Measurements from ENCODE around the gene S100A4.
A peak's percentile ranks its signal among the peaks of the same experiment; 100 is the strongest.
"Not testable (repeated sequence)": the region's sequence is repeated elsewhere in the genome, so short reads cannot be mapped to it uniquely, and the experiment has no call there.

S100A4 gene

DNA sequence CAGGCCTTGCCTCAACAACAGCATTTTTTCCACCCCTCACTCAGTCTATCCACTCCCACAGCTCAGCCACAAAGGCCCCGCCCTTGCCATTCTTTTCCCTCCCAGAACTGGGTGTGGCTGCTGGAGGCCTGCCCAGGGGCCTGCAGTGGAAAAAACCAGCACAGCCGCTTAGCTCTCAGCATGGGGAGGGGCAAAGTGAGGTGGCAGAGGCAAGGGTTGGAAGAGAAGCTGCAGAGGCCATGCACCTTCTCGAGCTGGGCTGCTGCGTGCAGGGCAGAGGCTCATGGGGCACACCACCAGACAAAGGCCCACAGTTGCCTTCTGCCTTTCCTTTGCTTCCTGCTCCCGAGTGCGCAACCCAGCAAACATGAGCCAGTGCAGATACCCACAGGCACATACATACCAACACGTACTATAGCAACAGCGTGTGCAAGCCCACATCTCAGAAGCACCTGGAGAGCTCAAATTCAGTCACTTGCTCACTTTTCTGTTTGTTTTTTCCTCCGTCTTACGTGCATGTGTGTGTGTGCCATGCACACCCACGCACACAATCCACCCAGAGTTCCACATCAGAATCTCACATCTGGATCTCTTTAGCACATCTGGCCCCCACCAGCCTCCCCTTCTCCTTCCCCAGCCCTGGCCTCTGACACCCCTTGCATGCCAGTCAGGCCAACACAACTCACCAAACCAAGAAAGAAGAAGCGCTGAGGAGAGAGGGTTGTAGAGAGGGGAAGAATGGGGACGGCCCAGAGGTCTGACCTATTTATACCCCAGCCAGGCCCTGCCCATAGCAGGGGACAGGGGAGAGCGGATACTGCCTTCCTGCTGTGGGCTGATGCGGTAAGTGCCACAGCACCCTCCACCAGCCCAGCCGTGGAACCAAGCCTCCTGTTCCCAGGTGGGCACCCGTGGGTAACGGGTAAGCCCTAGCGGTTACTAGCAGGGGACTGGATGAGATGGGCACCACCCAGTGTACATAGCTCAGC, at the start of gene S100A4:
Gene S100A4, minus strand, starts transcription at position 740 of the 989 bp plus-strand sequence. CDS start 1,012 bp downstream, outside the sequence.
- peak; percentile 97 for DNase-seq

DNA sequence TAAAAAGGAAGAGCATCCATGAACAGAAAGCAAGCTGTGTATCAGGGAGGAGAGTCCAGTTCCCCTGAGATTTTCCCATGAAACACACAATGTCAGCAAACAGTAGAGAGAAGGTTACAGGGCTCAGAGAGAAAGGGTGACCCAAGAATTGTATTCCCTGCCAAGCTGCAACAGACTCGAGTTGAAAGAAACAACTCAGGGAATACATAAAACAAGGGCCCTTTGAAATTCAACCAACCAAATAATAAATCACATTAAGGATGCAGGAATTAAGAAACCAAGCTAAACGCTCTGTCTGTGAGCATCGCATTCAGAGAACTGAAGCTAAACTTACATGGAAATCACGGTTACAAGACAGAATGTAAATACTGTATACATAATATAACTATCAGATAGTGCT, 47.1 kb upstream of the S100A4 start:
- no peak for DNase-seq

DNA sequence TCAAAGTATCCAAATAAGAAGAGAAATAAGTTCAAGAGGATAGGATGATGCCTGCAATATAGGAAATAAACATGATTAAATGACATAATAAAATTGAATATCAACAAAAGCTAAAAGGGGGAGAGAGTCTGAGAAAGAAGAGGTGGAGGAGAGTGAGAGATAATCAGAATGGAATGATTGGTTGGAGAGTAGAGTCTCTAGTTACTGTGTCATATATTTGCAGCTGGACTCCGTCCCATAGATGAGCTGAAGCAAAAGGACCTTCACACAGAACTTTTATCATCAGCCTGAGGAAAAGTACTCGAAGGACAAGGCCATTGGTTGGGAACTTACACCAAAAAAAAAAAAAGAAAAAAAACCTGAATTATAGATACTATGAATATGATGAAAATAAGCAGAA, 42.9 kb upstream of the S100A4 start:
- no peak for DNase-seq

DNA sequence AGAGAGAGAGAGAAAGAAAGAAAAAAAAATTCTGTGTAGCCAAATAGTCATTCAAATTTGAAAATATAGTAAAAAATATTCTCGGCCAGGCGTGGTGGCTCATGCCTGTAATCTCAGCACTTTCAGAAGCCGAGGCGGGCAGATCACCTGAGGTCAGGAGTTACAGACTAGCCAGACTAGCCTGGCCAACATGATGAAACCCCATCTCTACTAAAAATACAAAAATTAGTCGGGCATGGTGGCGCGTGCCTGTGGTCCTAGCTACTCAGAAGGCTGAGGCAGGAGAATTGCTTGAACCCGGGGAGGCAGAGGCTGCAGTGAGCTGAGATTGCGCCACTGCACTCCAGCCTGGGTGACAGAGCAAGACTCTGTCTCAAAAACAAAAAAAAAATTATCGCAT, 42.4 kb upstream of the S100A4 start:
- DNase-seq: not testable (repeated sequence)

DNA sequence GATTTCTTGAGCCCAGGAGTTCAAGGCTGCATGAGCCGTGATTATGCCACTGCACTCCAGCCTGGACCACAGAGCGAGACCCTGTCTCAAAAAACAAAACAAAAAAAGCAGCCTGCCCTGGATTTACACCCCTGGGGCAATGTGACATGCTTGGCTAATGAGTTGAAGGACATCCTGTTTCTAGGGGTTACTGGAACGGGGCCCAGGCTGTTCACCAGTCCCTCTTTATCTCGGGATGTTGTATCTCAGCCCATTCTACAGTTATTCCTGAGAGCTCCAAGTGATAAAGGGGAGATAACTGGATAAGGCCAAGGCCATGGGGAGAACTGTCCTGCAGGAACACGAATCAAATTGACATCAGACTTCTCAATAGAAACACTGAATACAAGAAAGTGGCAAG, 41.7 kb upstream of the S100A4 start:
- no peak for DNase-seq

DNA sequence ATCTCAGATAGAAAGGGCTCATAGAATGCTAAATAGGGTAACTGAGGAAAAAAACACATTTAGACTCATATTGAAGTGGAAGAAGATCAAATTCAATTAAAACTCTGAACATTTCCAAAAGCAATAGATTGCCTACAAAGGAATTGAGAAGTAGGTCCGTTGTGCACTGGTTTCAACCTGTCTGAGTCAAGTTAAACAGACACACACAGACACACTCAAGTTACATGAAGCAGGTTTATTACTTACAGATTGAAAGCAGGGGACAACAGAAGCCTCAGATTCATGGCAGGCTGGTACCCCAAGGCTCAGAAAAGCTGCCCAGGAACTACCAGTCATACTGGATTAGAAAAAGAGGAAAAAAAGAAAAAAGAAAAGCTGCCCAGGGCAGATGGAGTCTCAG, 40.7 kb upstream of the S100A4 start:
- no peak for DNase-seq

DNA sequence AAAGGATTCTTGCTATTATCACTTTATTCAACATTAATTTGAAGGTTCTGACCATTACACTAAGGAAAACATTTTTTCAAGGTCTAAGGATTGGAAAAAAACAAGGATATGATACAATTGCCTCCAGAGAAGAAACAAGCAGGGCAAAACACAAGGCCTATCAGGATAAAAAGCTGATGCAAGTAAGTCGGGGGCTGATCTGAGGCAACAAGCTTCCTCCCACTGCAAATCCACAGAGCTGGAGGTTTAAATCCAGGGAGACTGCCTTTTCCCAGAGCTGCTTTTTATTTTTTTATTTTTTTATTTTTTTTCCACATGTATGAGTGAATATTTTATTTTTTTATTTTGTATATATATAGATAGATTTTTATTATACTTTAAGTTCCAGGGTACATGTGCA, 39.4 kb upstream of the S100A4 start:
- no peak for DNase-seq

DNA sequence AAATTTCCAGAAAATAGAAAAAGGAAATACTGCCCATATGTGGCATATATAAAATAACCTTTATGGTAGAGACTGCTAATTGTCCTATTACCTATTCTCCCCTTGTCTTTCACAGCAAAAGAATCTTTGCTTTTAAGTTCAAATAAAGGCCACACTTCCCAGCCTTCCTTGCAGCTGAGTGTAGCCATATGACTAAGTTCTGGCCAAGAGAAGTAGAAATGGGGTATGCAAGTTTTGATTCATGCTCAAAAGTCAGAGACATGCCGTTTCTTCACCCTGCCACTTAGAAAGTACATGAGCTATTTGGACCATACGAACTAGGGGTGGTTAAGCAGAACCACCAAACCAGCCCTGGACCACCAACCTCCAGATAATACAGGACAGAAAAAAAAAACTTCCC, 38.4 kb upstream of the S100A4 start:
- no peak for DNase-seq

DNA sequence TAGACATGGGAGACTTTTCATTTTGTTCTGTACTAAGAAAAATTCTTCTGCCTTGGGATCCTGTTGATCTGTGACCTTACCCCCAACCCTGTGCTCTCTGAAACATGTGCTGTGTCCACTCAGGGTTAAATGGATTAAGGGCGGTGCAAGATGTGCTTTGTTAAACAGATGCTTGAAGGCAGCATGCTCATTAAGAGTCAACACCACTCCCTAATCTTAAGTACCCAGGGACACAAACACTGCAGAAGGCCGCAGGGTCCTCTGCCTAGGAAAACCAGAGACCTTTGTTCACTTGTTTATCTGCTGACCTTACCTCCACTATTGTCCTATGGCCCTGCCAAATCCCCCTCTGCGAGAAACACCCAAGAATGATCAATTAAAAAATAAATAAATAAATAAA, 37.9 kb upstream of the S100A4 start:
- not testable (repeated sequence) for DNase-seq

DNA sequence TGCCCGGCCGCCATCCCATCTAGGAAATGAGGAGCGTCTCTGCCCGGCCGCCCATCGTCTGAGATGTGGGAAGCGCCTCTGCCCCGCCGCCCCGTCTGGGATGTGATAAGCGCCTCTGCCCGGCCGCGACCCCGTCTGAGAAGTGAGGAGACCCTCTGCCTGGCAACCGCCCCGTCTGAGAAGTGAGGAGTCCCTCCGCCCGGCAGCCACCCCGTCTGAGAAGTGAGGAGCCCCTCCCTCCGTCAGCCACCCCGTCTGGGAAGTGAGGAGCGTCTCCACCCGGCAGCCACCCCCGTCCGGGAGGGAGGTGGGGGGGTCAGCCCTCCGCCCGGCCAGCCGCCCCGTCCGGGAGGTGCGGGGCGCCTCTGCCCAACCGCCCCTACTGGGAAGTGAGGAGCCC, 37.2 kb upstream of the S100A4 start:
- DNase-seq: not testable (repeated sequence)

DNA sequence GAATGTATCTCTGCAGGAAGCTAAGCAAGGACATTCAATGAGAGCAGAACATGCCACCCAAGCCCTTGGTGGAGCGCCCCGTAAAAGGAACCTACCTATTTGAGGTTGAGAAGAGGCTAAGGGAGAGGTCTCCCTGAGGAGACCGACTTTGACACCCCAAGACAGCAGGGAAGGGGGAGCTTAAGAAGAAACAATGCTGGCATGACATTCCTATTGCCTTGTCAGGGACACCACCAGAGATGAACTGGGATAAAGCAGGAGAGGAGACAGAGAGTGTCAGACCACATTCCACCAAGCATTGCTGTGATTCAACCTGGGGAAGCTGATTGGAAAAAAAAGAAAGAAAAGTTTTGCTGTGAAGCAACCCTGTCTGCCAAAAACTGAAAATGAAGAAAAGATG, 33.3 kb upstream of the S100A4 start:
- DNase-seq: no peak

DNA sequence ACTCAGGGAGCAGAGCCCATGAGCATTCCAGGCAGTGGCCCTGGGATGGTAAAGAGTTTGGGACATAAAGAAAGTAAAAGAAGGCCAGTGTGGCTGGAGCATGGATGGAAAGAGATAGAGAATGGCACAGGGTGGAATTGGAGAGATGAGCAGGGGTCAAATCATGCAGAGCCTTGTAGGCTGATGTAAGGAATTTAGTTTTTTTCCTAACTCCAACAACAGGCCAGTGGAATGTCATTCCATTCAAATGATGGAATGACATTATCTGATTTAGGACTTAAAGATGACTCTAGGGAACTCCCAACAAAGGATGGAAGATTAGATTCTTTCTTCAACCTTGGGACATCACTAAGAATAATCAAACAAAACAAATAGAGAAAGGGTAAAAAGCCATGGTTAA, 32.9 kb upstream of the S100A4 start:
- DNase-seq: no peak

DNA sequence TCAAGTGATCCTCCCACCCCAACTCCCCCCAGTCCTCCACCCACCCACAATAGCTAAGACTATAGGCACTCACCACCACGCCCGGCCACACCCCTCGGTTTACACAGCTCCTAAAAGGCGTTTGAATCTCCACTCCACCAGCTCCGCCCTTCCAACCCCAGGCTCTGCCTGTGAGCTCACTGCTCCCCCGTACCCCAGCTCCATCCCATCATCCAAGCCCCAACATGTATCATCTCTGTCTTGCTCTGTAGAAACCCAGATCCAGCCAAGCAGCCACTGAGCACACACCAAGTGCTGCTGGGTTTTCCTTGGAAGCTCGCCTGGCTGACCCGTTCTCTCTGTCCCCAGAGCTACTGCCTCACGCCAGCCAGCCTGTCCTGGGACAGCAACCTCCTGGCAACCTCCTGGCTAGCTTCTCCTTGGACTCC, 32.0 kb upstream of the S100A4 start:
- DNase-seq: no peak

DNA sequence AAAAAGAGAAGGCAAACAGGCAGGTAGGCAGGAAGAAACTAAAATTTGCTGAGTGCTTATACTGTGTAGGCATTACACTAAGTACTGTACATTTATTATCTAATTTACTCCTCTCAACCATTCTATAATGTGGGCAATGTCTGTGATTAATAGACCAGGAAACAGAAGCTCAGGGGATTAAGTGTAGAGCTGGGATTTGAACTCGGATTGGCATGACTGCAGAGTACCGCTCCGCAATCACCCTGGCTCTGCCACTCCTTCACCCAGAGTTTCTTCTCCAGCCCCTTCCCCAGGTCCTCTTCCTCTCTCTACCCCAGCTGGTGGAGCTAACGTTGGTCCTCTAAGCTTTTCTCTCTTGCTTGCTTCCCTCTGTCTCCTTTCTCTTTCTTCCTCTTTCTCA, 31.5 kb upstream of the S100A4 start:
- no peak for DNase-seq

DNA sequence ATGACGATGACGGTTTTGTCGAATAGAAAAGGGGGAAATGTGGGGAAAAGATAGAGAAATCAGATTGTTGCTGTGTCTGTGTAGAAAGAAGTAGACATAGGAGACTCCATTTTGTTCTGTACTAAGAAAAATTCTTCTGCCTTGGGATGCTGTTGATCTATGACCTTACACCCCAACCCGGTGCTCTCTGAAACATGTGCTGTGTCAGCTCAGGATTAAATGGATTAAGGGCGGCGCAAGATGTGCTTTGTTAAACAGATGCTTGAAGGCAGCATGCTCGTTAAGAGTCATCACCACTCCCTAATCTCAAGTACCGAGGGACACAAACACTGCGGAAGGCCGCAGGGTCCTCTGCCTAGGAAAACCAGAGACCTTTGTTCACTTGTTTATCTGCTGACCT, 29.9 kb upstream of the S100A4 start:
- DNase-seq: not testable (repeated sequence)

DNA sequence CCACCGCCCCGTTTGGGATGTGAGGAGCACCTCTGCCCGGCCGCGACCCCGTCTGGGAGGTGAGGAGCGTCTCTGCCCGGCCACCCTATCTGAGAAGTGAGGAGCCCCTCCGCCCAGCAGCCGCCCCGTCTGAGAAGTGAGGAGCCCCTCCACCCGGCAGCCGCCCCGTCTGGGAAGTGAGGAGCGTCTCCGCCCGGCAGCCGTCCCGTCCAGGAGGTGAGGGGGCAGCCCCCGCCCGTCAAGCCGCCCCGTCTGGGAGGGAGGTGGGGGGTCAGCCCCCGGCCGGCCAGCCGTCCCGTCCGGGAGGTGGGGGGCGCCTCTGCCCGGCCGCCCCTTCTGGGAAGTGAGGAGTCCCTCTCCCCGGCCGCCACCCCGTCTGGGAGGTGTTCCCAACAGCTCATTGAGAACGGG, 29.5 kb upstream of the S100A4 start:
- DNase-seq: not testable (repeated sequence)

DNA sequence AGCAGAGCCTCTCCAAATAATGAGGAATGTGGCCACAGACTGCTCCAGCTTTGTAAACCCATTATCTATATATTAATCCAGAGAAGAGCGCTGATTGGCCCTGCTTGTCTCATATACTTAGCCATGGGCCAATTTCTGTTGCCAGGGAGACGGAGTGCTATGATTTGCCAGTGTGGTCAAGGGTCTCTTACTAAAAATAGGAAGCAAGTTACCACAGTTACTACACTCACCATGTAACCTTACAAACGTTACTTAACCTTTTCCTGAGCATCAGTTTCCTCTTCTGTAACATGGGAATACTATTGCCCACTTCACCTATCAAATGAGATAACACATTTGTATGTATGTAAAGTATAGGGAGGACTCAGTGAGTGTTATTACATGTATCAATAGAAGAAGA, 27.7 kb upstream of the S100A4 start:
- DNase-seq: no peak

DNA sequence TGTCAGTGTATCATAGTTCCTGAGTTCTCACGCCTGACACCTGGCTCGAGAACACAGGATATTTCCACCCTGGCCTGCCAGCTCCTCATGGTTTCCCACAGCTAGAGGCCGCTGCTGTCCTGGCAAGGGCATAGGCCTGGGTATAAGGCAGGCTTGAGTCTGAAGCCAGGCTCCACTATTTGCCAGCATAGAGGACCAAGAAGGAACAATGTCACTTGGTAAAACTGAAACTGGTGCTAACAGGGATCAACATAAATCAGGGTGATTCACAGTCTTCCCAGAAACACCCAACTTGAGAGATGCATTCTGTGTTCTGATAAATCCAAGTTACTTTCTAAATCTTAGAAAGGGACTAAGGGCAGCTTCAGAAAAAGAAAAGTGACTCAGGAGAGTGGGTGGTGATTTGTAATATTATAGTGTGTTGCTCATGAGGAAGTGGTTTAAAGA, 27.0 kb upstream of the S100A4 start:
- peak; percentile 55 for DNase-seq

DNA sequence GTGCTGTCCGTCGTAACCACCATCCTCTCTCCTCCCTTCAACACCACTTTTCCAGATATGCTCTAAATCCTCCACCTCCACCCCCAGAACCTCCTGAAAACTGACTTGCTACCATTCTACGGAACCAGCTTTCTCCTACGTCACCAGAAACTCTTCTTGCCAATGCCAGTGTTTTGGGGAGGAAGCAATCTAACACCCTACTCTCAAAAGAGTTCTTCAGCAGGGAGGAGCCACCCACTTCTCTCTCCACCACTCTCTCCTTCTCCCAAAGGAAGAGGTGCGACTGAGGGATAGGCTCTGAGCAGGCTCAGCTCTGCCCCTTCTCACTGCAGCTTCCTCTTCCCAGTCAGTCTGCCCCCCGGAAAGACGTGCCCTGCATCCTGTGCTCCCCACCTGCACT, 26.1 kb upstream of the S100A4 start:
- no peak for DNase-seq

DNA sequence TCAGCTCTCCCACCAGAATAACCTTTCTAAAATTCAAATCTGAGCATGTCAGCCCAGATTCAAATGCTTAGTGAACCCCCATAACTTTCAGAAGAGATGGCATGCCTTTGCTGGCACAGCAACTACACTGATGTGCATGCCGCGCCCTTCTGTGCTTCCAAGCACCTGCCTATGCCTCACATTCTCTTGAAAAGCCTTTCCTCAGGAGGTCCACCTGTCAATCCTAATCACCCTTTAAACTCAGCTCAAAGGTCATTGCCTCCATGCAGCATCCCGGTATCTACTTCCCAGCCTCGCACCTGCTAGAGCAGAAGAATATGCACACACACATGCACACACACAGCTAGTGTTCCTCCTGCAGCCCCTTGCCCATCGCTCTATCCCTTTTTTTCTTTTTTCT, 25.3 kb upstream of the S100A4 start:
- no peak for DNase-seq

DNA sequence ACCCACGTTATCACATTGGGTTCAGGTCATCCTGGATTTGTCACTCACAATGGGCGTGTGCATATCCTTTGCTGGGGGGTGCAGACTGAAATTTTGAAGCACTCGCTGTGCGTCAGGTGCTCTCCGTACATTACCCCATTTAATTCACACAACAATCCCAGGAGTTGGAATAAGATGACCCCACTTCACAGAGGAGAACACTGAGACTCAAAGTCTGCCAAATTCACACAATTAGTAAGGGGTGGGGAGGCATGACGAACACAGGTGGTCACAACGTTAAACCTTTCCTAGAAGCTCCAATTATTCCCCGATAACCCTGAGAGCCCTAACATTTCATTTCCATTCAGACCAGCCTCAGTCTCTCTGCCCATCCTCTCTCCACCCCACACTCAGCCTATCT, 23.9 kb upstream of the S100A4 start:
- no peak for DNase-seq

DNA sequence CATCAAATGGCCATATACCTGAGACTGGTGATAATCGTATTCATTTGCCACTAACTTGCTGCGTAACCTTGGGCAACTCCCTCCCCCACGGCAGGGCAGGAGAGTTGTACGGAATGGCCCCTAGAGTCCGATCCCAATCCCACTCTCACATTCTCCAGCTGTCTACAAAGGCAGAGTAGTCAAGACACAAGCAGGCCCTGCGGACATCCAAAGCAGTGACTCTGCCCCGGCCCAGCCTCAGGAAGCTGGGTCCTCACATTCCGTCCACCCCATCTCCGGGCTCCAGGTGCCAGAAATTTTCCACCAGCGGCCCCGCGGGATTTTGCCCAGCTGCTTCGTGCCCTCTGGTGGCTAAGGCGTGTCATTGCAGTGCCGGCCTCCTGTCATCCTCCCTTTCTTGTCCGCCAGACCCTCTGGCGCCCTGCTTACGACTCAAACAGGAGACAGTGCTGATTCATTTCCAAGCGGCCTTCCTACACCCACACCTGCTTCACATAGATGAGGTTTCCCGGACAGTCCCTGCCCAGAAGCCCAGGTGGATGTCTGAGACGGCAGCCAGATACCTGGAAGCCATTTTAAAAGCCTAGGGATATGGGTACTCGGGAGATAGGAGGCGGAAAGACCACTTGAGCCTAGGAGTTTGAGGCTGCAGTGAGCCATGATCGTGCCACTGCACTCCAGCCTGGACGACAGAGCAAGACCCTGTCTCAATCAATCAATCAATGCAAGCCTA, 22.9 kb upstream of the S100A4 start:
- DNase-seq: peak; percentile 98

DNA sequence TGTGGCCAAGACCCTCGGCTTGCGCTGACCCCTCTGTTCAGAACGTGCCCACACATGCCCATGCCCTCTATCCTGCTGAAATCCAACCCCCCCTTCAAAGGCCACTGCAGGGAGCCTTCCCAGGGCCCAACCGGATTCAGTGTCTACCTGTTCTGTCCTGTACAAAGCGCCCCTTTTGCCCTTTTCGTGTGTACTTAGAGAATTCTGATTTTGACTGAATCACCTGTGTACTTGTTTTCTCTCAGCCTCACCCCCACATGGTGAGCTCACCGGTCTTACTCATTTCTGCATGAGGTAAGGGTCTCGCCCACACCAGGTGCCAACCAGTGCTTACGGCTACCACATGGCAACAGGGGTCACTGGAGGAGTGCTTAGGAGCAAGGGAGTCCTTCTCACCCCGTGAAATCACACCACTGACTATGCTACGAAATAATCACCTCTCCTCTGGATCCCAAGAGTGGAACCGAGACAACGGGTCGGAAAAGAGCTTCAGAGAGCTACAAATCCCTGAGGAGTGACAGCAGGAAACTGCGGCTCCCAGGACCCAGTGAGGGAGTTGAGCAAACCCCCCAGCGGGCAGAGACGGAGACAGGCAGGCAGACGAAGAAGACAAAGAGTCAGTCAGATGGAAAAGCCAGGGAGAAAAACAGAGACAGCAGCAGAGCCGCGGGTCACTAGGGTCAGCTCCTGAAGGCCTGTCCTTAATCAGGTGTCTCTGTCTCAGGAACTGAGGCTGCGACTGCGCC, 22.2 kb upstream of the S100A4 start:
- DNase-seq: no peak

Data from NCI-H526 treated with DMSO at 0.1 percent for 48 hours (cell line).